Fibroblast of villous mesenchyme (primary cell): ENCODE measurements around the gene MUSTN1. TPM values are rescaled to one million over a fixed set of nuclear protein-coding genes. Genes with fewer than 3 reads are reported as not detected.

Experiments
- DNase-seq: peaks from one replicate; pipeline ENCODE4 v3.0.0-alpha.2; 2010; ENCODE audit warnings: low read depth
- H3K4me3 ChIP-seq: 2 replicates; pipeline ENCODE4 v1.5.1; 2011; ENCODE audit warnings: low read depth, mild to moderate bottlenecking, low read length
- CTCF ChIP-seq: IDR thresholded peaks from 2 replicates; pipeline ENCODE4 v1.5.1; 2012; ENCODE audit warnings: low read depth, mild to moderate bottlenecking, low read length; ENCODE audit not compliant: insufficient read depth
- total RNA-seq: library from RNA; depleted of rRNA; stranded (reverse); fragments of >200 nt; gene quantifications from 2 replicates; pipeline ENCODE4 v1.2.3, GENCODE V29; 2012

MUSTN1 gene
- total RNA-seq, 1 donor, result not detected

DNA sequence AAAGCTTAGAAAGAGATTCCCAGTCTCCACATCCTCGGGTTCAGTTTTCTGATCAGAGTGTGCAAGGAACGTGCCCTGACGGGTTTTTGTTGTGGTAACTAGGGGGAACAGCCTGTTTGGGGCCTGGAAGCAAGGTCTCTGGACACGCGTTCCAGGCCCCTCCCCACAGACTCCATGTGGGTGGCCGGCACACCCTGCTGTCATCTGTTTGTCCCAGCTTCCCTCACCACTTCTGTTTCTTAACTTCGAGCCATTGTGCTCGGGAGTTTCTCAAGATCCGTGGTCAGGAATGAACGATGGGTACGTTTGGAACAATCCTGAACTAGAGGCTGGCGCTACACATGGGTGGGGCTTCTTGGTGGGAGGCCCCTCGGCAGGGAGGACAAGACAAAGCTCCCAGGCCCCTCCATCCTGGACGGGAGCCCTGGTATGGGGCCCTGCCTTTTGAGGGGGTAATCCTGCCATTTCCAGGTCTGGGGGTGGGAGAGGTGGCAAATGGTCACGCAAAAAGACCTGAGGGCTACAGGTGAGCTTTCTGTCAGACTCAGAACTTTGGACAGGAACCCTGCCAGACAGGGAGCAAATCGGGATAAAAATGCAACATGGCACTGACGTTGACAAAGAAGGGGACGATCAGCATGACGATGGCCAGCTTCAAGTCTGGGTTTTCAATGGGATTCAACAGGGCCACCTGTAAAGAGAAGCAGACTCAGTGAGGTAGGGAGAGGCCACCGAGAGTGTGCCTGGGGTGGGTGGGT lies 8.5 kb upstream of the MUSTN1 start:
- H3K4me3 ChIP-seq, result no peak overlapping the region
- no peak for TF ChIP-seq CTCF
- DNase-seq, result no peak

DNA sequence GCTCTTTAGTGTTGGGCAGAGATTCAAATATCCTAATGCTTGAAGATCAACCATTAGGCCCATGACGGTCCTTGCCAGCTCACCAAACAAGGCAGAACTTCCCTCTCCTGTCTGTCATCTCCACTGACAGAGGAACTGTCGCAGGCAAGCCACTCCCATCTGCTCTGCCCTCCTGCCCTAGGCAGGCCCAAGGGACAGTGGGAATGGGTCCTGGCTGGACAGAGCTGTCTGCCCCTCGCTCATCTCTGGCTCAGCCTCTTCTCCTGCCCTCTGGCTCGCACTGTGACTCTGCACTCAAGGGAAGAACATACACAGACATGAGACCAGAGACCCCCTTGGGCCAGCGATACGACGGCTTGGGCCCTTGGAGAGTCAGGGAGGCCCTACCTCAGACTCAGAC lies 7.6 kb upstream of the MUSTN1 start:
- no peak for TF ChIP-seq CTCF

DNA sequence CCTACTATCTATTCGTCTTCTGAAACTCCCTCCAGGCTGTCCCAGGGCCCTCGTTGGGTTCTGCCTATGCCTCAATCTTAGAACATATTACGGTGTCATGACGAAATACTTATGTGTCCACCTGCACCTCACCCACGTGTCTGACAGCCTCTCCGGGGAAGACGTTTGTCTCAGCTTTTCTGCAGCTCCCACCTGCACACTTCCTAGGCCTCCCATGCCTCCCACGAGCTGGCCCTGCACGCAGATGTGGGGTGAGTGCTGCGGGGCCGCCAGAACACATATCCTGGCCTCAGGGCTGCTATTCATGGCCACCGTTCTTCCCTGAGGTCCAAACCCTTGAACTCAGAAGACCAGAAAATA lies 7.1 kb upstream of the MUSTN1 start:
- no peak for DNase-seq
- no peak overlapping the region for H3K4me3 ChIP-seq
- TF ChIP-seq CTCF, result no peak

More for the DNA sequence above, 7.6 kb upstream of the MUSTN1 start:
- no peak for DNase-seq
- no peak overlapping the region for H3K4me3 ChIP-seq

GRCh38 chr3:52841211-52841980 lies 6.6 kb upstream of the MUSTN1 start:
- TF ChIP-seq CTCF, result no peak
- no peak overlapping the region for H3K4me3 ChIP-seq
- no peak for DNase-seq

DNA sequence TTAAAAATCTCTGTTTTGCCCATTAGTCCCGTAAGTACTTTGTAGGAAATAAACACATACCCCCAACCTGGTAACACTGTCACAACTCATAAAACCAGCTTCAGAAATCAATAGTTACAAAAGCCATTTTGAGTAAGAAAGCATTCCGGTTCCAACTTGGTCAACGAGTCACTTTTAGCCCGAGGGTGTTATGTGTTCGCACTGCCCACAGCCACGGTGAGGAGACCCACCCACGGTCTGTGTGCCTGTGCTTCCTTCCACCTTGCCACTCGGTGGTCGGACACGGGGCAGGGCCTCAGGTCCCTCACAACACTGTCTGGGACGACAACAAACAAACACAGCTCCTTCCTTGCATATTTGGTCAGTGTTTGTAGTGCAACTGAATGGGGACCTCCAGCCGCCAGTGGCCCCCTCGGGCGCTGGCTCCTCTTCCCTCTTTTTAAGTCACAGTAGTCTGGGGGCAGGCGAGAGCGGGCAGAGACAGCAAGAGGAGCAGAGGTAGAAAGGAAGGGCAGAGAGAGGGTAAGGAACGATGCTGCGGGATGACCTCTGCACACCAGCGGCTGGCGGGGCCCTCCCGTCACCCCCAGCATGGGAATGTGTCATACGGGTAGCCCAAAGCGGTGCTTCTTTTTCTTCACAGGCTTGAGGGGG lies 5.2 kb upstream of the MUSTN1 start:
- TF ChIP-seq CTCF, result no peak
- H3K4me3 ChIP-seq, result no peak overlapping the region
- no peak for DNase-seq

- no peak for TF ChIP-seq CTCF
- H3K4me3 ChIP-seq, result no peak overlapping the region
- DNase-seq, result no peak
These were observed 4.4 kb upstream of the MUSTN1 start for GRCh38 chr3:52839268-52839575.
